Esophagus muscularis mucosa (tissue), 3 donors: ENCODE measurements around the gene DPPA3.
"Not testable (repeated sequence)": the region's sequence is repeated elsewhere in the genome, so short reads cannot be mapped to it uniquely, and the experiment has no call there.

Experiments used
- CTCF ChIP-seq, 3 experiments: fragments of 200-600 bp in 2 of 3; fragments of 450-650 bp in 1 of 3; sonication (generic) in 2 of 3; IDR thresholded peaks; one replicate each; pipeline ENCODE4 v1.5.1; 2017 to 2019; ENCODE audit warnings: antibody characterized with exemption in 3 of 3, mild to moderate bottlenecking in 2 of 3, moderate library complexity in 1 of 3
- POLR2A ChIP-seq: fragments of 450-650 bp; IDR thresholded peaks from one replicate; pipeline ENCODE4 v1.6.1; 2017; ENCODE audit warnings: antibody characterized with exemption, moderate library complexity, mild to moderate bottlenecking, low read depth
- POLR2AphosphoS5 ChIP-seq, 2 donors: sonication (generic); formaldehyde crosslinking; IDR thresholded peaks; one replicate each; pipeline ENCODE4 v1.6.1; 2017; ENCODE audit warnings: antibody characterized with exemption in 2 of 2

GRCh38 chr12:7675455-7675854 lies 35.8 kb upstream of the DPPA3 start:
- TF ChIP-seq CTCF (IDR thresholded peaks at IDR 0.05); POLR2AphosphoS5 (IDR thresholded peaks at IDR 0.05); POLR2A: not testable (repeated sequence)
